ENCODE measurements around the gene SEMA4D. TPM values are rescaled to one million over a fixed set of nuclear protein-coding genes. Genes with fewer than 3 reads are reported as not detected.

The SEMA4D gene
- polyA plus RNA-seq, 1 donor from 2014 or later, result 34.0 TPM

DNA sequence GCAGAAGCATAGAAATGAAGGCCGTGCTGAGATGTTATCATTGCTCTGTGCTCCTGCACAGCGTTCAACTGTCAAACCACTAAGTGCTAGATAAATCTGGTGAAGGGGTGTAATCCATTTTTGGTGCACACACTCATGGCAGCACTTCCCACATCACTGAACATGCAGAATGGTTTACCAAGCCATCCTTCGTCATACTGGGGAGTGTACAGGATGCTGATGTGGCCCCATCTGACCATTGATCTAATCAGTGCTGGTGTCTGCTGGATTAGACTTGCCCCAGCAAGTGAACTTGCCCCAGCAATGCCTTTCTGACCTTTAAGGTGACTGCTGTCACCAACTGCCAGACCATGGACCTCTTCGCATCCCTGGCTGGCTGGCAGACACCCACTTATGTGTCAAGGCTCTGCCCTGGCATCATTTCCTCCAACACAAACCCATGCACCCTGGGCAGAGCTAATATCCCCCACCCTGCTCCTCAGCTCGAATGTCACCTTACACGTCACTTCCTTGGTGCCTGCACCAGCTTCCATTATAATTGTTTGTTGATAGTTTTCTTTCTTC is 4.2 kb upstream of the SEMA4D start:
- Histone ChIP-seq H3K79me2 (replicated peaks; ENCODE audit: insufficient read depth, low read length) (peaks cover 12% of the 10 kb centered on the region), H4K20me1 (ENCODE audit: insufficient read depth) (no peaks in the 10 kb centered on the region), H3K9me3 (ENCODE audit: low read length) (no peaks in the 10 kb centered on the region), H3F3A (ENCODE audit: insufficient read depth, low read length, poor library complexity, severe bottlenecking) (no peaks in the 10 kb centered on the region), H3K4me2 (ENCODE audit: low read length) (no peak overlapping the region), H3K36me3 (ENCODE audit: insufficient read depth, low read length) (no peaks in the 10 kb centered on the region), H3K9me2 (ENCODE audit: insufficient read depth, low read length) (no peaks in the 10 kb centered on the region), H2AFZ (ENCODE audit: low read depth, low read length) (no peak overlapping the region), H3K4me3 (ENCODE audit: low read length) (no peak overlapping the region), H3K27ac (ENCODE audit: low read length) (no peak overlapping the region), H3K27me3 (ENCODE audit: insufficient read depth, low read depth, low read length) (no peaks in the 10 kb centered on the region), H3K9ac (ENCODE audit: low read length) (no peak overlapping the region)
- TF ChIP-seq, protein P1, sequence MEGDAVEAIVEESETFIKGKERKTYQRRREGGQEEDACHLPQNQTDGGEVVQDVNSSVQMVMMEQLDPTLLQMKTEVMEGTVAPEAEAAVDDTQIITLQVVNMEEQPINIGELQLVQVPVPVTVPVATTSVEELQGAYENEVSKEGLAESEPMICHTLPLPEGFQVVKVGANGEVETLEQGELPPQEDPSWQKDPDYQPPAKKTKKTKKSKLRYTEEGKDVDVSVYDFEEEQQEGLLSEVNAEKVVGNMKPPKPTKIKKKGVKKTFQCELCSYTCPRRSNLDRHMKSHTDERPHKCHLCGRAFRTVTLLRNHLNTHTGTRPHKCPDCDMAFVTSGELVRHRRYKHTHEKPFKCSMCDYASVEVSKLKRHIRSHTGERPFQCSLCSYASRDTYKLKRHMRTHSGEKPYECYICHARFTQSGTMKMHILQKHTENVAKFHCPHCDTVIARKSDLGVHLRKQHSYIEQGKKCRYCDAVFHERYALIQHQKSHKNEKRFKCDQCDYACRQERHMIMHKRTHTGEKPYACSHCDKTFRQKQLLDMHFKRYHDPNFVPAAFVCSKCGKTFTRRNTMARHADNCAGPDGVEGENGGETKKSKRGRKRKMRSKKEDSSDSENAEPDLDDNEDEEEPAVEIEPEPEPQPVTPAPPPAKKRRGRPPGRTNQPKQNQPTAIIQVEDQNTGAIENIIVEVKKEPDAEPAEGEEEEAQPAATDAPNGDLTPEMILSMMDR (IDR thresholded peaks at IDR 0.05; ENCODE audit: poor library complexity, severe bottlenecking), result no peak
- no peak for TF ChIP-seq MXI1 (conservative IDR thresholded peaks at IDR 0.05; ENCODE audit: poor library complexity, severe bottlenecking)
- no peak for TF ChIP-seq SMC3 (conservative IDR thresholded peaks at IDR 0.05; ENCODE audit: poor library complexity)
- TF ChIP-seq TAF1 (IDR thresholded peaks at IDR 0.05; ENCODE audit: low read depth), result no peak
- TF ChIP-seq EZH2 (IDR thresholded peaks at IDR 0.05; ENCODE audit: borderline replicate concordance, insufficient read depth, low read length, poor library complexity, severe bottlenecking), result no peak
- no peak for TF ChIP-seq EP300 (conservative IDR thresholded peaks at IDR 0.05; ENCODE audit: poor library complexity, severe bottlenecking)
- no peak for TF ChIP-seq POLR2AphosphoS5 (IDR thresholded peaks at IDR 0.05)
- TF ChIP-seq, protein P2, sequence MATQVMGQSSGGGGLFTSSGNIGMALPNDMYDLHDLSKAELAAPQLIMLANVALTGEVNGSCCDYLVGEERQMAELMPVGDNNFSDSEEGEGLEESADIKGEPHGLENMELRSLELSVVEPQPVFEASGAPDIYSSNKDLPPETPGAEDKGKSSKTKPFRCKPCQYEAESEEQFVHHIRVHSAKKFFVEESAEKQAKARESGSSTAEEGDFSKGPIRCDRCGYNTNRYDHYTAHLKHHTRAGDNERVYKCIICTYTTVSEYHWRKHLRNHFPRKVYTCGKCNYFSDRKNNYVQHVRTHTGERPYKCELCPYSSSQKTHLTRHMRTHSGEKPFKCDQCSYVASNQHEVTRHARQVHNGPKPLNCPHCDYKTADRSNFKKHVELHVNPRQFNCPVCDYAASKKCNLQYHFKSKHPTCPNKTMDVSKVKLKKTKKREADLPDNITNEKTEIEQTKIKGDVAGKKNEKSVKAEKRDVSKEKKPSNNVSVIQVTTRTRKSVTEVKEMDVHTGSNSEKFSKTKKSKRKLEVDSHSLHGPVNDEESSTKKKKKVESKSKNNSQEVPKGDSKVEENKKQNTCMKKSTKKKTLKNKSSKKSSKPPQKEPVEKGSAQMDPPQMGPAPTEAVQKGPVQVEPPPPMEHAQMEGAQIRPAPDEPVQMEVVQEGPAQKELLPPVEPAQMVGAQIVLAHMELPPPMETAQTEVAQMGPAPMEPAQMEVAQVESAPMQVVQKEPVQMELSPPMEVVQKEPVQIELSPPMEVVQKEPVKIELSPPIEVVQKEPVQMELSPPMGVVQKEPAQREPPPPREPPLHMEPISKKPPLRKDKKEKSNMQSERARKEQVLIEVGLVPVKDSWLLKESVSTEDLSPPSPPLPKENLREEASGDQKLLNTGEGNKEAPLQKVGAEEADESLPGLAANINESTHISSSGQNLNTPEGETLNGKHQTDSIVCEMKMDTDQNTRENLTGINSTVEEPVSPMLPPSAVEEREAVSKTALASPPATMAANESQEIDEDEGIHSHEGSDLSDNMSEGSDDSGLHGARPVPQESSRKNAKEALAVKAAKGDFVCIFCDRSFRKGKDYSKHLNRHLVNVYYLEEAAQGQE (IDR thresholded peaks at IDR 0.05; ENCODE audit: borderline replicate concordance), result no peak
- TF ChIP-seq RAD21 (conservative IDR thresholded peaks at IDR 0.05), result no peak

DNA sequence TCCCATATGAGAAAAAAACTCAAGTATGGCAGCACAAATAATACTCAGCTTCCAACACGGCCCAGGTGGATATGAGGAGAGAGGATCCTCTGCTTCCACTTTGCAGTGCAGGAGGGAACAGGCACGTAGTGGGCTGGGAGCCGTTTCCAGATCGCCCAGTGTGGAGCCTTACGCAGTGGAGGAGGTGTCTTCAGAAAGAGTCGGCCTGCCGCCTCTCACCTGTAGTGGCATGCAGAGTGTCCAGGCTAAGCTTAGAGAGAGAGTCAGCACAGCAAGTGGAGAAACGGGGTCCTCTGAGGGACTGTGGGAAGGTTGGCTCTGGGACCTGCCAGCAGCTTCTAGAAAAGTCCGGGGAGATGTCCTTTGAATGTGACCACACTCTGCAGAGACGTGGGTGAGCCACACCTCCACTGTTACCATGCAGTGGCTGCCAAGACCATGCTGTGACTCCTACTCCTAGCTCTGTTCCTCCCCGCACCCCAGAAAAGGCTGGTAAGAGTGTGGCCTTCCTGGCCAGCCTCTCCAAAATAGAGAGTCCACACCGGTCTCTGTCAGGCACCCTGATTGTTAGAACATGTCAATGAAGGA is 3.5 kb upstream of the SEMA4D start:
- Histone ChIP-seq H3K36me3 (ENCODE audit: insufficient read depth, low read length) (no peaks in the 10 kb centered on the region), H3K27me3 (ENCODE audit: insufficient read depth, low read depth, low read length) (no peaks in the 10 kb centered on the region), H3K4me2 (ENCODE audit: low read length) (no peak overlapping the region), H2AFZ (ENCODE audit: low read depth, low read length) (no peak overlapping the region), H3K9me3 (ENCODE audit: low read length) (no peaks in the 10 kb centered on the region), H3F3A (ENCODE audit: insufficient read depth, low read length, poor library complexity, severe bottlenecking) (no peaks in the 10 kb centered on the region), H3K4me3 (ENCODE audit: low read length) (no peak overlapping the region), H3K27ac (ENCODE audit: low read length) (no peak overlapping the region), H3K9me2 (ENCODE audit: insufficient read depth, low read length) (no peaks in the 10 kb centered on the region), H3K79me2 (replicated peaks; ENCODE audit: insufficient read depth, low read length) (peaks cover 19% of the 10 kb centered on the region), H3K9ac (ENCODE audit: low read length) (no peak overlapping the region), H4K20me1 (ENCODE audit: insufficient read depth) (no peaks in the 10 kb centered on the region)
- no peak for TF ChIP-seq SMC3 (conservative IDR thresholded peaks at IDR 0.05; ENCODE audit: poor library complexity)
- TF ChIP-seq POLR2AphosphoS5 (IDR thresholded peaks at IDR 0.05), result no peak
- TF ChIP-seq EZH2 (IDR thresholded peaks at IDR 0.05; ENCODE audit: borderline replicate concordance, insufficient read depth, low read length, poor library complexity, severe bottlenecking), result no peak
- TF ChIP-seq MXI1 (conservative IDR thresholded peaks at IDR 0.05; ENCODE audit: poor library complexity, severe bottlenecking), result no peak
- TF ChIP-seq TAF1 (IDR thresholded peaks at IDR 0.05; ENCODE audit: low read depth), result no peak
- TF ChIP-seq, protein P1 (IDR thresholded peaks at IDR 0.05; ENCODE audit: poor library complexity, severe bottlenecking), result no peak
- TF ChIP-seq EP300 (conservative IDR thresholded peaks at IDR 0.05; ENCODE audit: poor library complexity, severe bottlenecking), result no peak
- TF ChIP-seq RAD21 (conservative IDR thresholded peaks at IDR 0.05), result no peak
- TF ChIP-seq, protein P2 (IDR thresholded peaks at IDR 0.05; ENCODE audit: borderline replicate concordance), result no peak
